Measurements from ENCODE around the gene FAM13B.
A peak's percentile ranks its signal among the peaks of the same experiment; 100 is the strongest.
"Not testable (repeated sequence)": the region's sequence is repeated elsewhere in the genome, so short reads cannot be mapped to it uniquely, and the experiment has no call there.

The FAM13B gene

DNA sequence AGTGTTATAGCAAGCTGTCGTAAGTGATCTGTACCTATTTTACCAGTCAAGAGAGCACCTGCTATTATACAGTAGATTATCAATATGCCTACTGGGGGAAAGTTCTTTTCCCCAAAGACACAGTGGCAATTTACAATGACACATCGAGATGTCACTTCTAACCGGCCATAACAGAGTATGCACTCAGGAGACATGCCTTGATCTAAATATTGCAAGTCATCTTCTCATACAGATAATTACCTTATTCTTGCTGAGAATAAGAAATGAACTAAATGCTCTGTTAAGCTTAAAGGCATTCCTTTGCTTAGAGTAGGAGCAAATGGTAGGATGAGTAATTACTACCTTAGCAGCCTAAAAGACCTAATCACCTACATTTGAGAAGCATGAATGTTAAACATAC, 72.1 kb downstream of the FAM13B start:
- ATAC-seq (no peak), DNase-seq (no peak)

DNA sequence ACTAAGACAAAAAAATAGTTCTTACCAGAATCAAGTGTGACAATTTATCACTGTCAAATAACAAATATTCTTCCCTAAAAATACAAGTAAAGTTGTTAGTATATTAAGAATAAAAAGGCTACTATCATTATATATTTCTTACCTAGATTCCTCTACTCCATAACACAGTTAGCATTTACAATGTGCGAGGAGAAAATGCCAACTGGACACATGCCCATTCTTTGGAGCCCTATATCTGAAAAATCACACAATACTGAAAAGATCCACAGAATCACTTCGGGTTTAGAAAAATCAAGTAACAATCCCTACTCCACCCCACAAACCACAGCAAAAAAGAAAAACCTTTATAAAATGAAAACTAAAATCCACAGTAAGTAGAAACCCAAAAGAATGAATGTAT, 72.7 kb downstream of the FAM13B start:
- ATAC-seq (no peak), DNase-seq (no peak)

DNA sequence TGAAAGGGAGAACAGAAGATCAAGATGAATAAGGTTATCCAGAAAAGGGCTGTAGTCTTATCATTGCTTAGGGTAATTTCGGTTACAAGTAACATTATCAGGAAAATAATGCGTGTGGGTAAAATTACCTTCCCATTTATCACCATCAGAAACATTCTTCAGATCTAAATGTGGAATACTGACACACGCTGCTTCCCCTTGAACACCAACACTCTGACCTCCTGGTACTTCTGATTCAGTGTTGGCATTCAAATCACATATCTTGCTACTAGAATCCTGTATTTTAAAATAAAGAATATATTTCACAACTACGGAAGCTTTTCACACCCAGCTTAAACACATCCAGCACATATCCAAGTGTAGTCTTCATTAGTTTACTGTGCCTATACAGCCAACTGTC, 73.4 kb downstream of the FAM13B start:
- DNase-seq (no peak), ATAC-seq (no peak)

DNA sequence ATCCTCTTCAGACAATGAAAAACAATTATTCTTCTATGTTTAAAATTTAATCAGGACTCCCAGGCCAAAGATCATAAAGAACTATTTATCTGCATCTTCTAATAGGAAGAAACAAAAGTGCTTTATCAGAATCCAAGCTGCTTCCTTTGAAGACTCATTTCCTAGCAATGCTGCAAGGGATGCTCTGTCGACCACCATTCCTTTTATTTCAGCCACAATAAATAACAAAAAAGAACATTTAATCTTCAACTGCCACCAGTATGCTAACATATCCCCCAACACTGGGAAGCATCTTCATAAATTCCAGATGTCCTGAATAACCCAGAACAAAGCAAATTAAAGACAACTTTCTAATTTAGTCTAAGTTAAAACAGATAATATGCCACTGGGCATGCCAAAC, 74.9 kb downstream of the FAM13B start:
- no peak for ATAC-seq
- no peak for DNase-seq

DNA sequence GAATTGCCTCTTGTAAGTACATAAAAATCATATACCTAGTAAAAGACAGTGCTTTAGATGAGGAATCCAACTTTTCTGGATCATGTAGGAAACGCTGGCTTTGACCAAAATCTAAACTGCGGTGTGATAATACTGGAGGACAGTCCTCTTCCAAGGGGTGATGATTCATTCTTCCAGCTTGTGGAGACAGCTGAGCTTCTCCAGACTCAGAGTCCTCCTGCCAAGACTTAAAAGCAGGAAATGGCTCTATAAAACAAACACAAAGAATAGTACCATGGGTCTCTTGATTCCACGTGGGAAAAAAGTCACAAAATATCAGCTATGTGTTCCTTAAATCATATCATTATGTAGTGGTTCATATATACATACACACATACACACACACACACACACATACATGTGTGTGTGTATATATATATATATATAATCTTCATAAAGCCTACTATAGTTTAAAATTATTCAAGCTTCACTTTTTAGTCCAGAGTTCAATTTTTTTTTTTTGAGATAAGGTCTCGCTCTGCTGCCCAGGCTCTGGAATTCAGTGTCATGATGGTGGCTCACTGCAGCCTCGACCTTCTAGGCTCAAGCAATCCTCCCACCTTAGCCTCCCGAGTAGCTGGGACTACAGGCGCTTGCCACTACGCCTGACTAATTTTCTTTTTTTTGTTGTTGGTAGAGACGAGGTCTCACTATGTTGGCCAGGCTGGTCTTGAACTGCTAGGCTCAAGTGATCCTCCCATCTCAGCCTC, 78.6 kb downstream of the FAM13B start:
- DNase-seq (no peak), ATAC-seq (no peak)

DNA sequence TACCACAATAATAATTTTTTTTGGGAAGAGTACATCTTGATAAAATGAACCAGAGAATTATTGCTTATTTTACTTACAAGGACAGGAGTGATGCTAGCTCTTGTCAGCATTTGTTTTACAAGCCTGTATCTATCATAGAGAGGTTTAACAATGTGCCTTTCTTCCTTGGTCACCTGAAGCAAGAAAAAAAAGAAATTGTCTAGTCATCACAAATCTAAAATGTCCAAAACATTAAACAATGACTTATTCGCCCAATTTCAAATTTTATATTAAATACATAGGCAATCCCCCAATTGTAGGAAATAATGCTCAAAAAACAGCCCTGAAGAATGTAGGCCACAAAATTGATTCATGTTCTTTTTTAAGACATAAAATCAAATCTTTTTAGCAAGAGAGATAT, 87.1 kb downstream of the FAM13B start:
- no peak for DNase-seq
- ATAC-seq, result no peak

DNA sequence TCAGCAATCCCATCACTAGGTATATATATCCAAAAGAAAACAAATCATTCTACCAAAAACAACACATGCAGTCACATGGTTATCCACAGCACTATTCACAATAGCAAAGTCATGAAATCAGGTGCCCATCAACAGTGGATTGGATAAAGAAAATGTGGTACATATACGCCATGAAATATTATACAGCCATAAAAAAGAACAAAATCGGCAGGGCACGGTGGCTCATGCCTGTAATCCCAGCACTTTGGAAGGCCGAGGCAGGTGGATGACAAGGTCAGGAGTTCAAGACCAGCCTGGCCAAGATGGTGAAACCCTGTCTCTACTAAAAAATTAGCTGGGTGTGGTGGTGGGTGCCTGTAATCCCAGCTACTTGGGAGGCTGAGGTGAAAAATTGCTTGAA, 88.6 kb downstream of the FAM13B start:
- not testable (repeated sequence) for DNase-seq, ATAC-seq

DNA sequence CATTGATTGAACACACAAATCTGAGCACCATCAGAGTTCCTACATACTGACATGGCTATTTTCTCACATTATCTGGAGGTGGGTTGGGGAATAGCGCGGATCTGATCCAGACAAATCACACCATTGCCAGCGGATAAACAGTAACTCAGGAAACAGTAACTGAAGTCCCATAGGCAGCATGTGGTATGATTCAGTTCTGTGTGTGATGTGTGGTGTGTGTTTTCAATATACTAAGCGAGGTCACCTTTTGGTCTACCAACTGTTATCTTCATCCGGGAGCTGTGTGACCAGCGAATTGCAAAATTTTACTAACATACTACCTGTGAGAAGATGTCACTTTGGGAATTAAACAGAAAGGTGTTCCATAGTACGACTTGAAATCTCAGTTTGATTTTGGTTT, 93.5 kb downstream of the FAM13B start:
- DNase-seq (no peak), ATAC-seq (no peak)

DNA sequence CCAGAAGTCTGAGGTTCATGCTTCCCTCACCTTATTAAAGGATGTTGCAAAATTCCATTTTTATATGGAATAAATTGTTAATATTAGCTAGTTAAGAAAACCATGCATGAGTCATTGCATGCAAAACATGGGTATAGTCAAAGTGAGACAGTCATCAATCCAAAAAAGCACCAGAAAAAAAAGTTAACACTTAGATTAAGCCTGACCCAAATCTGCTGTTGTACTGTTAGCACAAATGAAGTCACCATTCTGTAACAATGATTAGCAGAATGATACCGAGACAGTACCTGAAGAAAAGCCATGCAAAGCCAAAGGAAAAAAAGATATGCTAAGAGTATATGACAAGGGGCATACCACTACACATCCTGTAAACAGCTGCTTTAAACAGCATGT, 94.1 kb downstream of the FAM13B start:
- peak; percentile 84 for ATAC-seq
- no peak for DNase-seq

DNA sequence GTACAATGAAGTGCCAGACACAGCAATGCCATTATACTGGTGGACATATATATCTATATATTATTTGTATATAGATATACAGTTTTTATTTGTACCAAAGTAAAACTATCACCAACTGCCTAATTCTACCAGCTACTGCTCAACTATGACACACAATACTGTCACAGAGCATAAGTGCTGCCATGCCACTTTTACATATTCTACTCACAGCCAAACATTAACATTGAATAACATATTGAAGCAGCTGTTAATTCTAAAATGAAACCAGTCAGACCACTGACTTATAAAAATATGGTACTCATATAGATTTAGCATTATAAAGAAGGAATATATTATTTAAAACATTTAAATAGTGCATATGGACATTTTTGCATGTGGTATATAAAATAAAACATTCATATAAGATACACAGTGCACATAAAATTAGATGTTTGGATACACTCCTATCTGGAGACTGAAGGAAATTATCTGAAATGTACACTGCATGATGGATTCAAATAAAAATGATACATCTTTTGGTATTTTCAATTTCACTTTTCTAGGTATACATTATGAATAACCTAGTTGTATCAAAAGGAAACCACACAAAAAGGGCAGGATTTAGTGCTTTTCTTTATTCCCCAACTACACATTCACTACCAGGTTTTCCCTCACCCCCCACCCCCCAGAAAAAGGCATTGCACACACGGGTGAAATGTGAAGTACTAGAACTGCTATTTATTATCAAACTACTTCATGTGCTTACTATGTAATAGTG, 94.7 kb downstream of the FAM13B start:
- ATAC-seq (peak; percentile 55), DNase-seq (peak; percentile 7)

DNA sequence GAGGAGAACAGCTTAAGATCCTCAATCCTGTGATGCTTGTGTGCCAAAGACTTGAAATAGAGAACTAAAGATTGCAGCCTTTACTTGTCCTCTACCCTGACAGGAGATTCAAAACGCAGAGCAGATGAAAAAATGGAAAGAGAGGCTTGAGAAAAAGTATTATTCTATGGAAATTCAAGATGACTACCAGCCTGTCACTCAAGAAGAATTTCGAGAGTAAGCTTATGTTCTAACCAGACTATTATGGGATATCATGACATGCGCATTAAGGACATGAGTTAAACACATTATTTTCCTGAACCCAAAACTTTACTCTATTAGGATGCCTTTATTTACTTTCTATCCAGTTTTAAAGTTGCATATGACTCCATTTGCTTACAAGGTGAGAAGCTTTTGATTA, 97.2 kb downstream of the FAM13B start:
- DNase-seq, result no peak
- ATAC-seq, result no peak

DNA sequence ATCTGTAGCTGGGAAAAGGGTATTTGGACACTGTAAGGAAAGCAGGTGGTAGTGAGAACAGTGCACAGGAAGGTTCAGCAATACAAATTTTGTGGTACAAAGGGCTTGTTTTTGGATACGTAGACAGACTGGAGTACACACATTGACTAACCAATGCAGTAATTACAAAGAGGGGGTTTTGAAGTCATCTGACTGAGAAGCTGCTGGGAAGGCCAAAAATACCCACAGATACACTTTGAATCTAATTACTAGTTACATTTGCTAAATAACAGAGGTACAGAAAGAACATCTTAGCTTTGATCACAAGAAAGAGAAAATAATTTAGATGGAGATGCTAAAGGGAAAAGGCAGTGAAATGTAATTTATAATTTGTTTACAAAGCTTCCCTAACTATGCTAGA, 97.7 kb downstream of the FAM13B start:
- no peak for ATAC-seq
- DNase-seq, result no peak

DNA sequence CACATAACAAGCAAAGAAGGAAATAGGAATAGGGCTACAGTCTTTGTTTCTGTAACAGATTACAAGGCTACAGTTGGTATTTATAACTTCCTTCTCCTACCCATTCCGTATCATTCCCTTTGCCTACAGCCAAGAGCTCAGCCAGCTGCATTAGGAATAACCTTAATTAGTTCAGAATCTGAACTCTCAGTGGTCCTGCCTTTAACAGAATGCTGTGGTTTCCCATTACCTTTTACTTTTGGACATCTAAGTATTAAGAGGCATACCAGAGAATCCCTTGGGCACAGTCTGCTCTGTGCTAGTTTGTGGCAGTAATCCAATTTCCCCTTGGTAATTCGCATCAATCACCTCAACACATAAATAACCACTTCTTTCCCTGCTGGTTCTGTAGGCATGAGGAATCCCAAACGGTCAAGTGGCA, 99.4 kb downstream of the FAM13B start:
- DNase-seq (no peak), ATAC-seq (no peak)

DNA sequence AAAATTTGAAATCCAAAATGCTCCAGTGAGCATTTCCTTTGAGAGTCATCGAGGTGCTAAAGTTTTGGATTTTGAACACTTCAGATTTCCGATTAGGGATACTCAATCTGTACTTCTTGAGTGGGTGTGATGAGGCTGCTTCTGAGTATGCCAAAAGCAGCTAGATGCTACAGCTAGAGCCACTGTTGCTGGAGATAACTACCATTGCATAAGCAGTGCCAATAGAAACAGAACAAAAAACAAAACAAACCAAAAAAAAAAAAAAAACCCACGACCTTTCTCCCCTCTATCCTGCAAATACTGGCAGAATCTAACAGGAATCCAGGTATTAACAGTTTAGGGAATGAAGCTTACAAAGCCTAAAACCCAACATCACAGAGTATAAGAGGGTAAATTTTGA, 100.1 kb downstream of the FAM13B start:
- DNase-seq (no peak), ATAC-seq (no peak)

DNA sequence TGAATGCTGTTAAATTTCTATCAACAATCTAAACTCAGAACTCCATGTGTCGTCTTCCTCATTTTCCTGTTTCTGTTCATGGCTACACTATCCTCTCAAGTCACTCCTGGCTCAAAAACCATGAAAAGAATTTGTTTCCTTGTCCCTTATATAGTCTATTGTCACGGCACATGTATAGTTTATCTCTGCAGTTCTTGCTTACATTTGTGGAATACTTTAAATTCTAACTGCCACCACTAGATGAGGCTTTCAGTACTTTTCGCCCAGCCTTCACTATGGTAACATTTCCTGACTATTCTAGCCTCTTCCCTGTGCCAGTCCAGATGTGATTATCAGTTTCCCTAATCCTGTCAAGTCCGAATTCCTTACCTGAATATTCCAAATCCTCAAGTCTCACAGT, 109.0 kb downstream of the FAM13B start:
- no peak for DNase-seq
- no peak for ATAC-seq

DNA sequence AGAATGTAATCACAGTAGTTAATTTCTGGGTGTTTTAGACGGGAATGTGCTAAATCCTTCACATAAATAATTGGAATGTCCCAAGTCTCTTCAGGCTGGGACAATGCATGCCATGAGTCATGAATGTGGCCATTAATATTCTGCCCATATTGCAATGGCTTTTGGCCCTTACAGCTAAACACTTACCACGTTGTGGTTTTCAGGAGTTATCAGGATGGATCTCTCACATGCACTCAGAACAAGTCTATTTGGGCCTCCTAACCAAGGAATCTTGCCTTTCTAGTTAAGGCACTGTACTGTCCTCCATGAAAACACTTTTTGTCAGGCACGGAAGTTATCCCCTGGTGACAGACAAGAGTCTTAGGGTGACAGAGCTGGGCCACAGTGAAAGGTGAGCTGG, 110.9 kb downstream of the FAM13B start:
- no peak for DNase-seq
- ATAC-seq, result no peak

DNA sequence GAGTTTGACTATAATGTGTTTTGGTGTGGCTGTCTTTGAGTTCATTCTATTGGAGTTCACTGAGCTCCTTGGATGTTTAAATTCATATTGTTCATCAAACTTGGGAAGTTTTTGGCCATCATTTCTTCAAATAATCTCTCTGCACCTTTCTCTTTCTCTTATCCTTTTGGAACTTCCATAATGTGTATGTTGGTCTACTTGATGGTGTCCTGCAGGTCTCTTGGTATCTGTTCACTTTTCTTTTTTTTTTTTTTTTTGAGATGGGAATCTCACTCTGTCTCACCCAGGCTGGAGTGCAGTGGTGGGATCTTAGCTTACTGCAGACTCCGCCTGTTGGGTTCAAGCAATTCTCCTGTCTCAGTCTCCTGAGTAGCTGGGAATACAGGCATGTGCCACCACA, 116.0 kb downstream of the FAM13B start:
- ATAC-seq (no peak), DNase-seq (no peak)

DNA sequence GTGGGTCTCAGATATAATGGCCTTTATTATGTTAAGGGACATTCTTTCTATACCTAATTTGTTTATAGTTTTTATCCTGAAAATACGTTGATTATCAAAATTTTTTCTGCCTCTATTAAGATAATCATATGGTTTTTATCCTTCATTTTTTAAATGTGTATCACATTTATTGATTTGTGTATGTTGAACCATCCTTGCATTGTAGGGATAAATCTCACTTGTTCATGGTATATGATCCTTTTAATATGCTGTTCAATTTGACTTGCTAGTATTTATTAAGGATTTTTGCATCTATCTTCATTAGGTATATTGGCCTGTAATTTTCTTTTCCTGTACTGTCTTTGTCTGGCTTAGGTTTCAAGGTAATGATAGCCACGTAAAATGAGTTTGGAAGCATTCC, 118.1 kb downstream of the FAM13B start:
- no peak for ATAC-seq

DNA sequence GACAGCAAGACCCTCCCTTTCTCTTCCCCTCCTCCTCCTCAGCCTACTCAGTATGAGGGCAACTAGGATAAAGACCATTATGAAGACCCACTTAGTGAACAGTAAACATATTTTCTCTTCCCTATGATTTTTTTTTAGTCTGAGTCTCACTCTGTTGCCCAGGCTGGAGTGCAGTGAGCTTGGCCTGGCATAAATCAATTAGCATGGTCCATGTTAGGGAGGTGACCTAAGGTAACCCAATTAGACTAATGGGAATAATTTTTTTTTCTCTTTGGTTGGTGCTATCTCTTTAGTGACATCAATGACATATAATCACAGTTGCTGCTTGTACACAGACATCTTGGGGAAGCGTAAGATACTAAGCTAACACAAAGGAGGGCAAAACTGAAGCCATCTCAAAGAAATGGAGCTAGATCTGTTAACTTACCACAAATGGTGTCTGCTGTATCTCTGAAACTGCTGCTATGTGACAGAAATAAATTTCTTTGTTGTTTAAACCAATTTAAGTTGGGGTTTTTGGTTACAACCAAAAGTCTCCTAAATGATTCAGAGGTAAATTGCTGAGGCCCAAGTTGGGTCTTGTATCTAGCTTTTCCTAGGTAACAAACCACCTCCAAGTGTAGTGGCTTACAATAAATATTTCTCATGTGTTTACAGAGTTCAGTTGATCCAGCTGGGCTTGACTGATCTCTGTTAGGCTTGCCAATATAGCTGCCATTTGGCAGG, 130.3 kb downstream of the FAM13B start:
- ATAC-seq, result no peak

More for the DNA sequence above, 118.1 kb downstream of the FAM13B start:
- DNase-seq, result no peak

DNA sequence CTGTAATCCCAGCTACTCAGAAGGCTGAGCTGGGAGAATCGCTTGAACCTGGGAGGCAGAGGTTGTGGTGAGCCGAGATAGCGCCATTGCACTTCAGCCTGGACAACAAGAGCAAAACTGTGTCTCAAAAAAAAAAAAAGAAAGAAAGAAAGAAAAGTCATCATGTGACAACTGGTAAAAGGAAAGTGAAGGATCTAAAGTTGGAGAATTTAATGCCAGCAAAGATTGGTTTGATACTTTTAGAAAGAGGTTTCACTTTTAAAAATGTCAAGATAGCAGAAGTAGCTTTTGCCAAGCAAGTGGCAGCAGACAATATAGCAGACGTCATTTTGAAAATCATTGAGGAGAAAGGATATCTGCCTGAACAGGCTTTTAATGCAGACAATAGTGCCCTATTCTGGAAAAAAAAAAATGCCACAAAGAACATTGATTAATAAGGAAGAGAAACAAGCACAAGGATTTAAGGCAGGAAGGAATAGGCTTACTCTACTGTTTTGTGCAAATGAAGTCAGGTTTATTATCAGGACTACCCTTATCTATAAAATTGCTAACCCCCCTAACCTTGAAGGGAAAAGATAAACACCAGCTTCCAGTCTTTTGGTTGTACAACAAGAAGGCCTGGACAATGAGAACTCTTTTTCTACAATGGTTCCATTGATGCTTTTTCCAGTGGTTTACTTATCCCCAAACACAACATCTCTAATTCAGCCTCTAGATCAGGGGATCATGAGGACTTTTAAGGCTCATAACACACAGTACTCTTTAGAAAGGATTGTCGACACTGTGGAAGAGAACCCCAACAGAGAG, 131.7 kb downstream of the FAM13B start:
- DNase-seq (no peak), ATAC-seq (no peak)

More for the DNA sequence above, 130.3 kb downstream of the FAM13B start:
- no peak for DNase-seq

DNA sequence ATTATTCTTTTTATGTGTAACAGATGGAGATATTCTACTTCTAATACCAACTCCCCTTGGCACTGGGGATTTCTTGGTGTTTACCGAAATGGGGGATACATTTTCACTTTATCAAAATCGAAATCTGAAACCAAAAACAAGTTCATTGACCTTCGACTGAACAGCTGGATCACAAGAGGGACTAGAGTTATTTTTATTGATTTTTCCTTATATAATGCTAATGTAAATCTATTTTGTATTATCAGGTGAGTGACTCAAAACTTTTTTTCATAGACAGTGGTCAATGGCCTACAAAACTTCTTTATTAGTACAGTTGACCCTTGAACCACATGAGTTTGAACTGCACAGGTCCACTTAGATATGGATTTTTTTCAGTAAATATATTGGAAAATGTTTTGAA, 133.4 kb downstream of the FAM13B start:
- no peak for ATAC-seq

DNA sequence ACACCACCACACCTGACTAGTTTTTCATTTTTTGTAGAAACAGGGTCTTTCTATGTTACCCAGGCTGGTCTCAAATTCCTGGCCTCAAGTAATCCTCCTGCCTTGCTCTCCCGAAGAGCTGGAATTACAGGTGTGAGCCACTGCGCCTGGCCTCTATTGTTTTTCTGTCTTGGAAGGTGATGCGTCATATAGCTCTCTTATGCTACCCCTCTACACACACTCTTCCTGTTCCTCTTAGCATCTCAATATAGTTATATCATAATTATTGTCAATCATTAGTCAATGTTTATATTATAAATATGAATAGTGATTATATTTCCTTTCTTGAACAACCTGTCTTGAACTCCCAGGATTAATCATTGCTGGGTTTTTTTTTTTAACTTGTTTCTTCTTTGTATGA, 136.3 kb downstream of the FAM13B start:
- no peak for ATAC-seq

More for the DNA sequence above, 133.4 kb downstream of the FAM13B start:
- no peak for DNase-seq

More for the DNA sequence above, 136.3 kb downstream of the FAM13B start:
- DNase-seq, result no peak
